Measurements from ENCODE around the gene HOMER2. TPM values are rescaled to one million over a fixed set of nuclear protein-coding genes. Genes with fewer than 3 reads are reported as not detected.

The HOMER2 gene
- total RNA-seq, 1 experiment from 2014 or later, result 22.6 TPM

DNA sequence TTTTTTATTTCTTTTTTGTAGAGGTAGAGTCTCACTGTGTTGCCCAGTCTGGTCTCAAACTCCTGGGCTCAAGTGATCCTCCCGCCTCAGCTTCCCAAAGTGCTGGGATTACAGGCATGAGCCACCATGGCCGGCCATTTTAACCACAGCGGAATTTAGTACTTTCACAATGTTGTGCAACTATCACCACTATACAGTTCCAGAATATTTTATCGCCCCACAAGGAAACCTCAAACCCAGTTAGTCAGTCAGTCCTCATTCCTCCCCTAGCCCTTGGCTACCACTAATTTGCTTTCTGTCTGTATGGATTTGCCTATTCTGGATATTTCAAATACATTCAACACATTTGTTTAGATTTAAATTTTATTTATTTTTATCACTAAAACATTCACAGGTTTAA is 15.5 kb upstream of the HOMER2 start:
- TF ChIP-seq EZH2phosphoT487 (IDR thresholded peaks at IDR 0.05; ENCODE audit: borderline replicate concordance, low read length) (no peak), EZH2 (IDR thresholded peaks at IDR 0.05; ENCODE audit: low read length, unreplicated experiment) (no peak), CTCF (conservative IDR thresholded peaks at IDR 0.05; ENCODE audit: low read depth, low read length) (no peak)
- Histone ChIP-seq H3K9me3 (ENCODE audit: low read length) (no peaks in the 10 kb centered on the region), H3K27me3 (ENCODE audit: low read length) (no peaks in the 10 kb centered on the region), H2AFZ (ENCODE audit: low read length) (no peak overlapping the region), H3K4me3 (ENCODE audit: low read length) (no peak overlapping the region), H3K9me2 (replicated peaks; ENCODE audit: low read length) (no peaks in the 10 kb centered on the region), H3K27ac (ENCODE audit: low read length) (no peak overlapping the region), H3K4me2 (ENCODE audit: low read length) (no peak overlapping the region), H4K20me1 (ENCODE audit: low read length) (no peaks in the 10 kb centered on the region), H3K4me1 (ENCODE audit: insufficient read depth, low read length) (no peaks in the 10 kb centered on the region), H3K79me2 (ENCODE audit: low read length) (no peaks in the 10 kb centered on the region), H3F3A (ENCODE audit: low read length, unreplicated experiment) (no peaks in the 10 kb centered on the region), H3K36me3 (ENCODE audit: low read depth, low read length) (no peaks in the 10 kb centered on the region), H3K9ac (ENCODE audit: low read length) (no peak overlapping the region)
- intact Hi-C loops (cut with micrococcal nuclease), result no loop called here
- ATAC-seq (no peak), DNase-seq (no peak)
- ChIA-PET CTCF (no interaction called here), POLR2A (ENCODE audit: unreplicated experiment) (no interaction called here)
- BruUV-seq (replicated peaks), result no TSS peak

GRCh38 chr15:82966671-82967071 is 14.2 kb upstream of the HOMER2 start:
- Histone ChIP-seq H3K9me3 (ENCODE audit: low read length) (no peaks in the 10 kb centered on the region), H3K4me3 (ENCODE audit: low read length) (no peak overlapping the region), H3F3A (ENCODE audit: low read length, unreplicated experiment) (no peaks in the 10 kb centered on the region), H3K9me2 (replicated peaks; ENCODE audit: low read length) (no peaks in the 10 kb centered on the region), H3K27me3 (ENCODE audit: low read length) (no peaks in the 10 kb centered on the region), H2AFZ (ENCODE audit: low read length) (no peak overlapping the region), H3K79me2 (ENCODE audit: low read length) (no peaks in the 10 kb centered on the region), H3K36me3 (ENCODE audit: low read depth, low read length) (no peaks in the 10 kb centered on the region), H3K4me2 (ENCODE audit: low read length) (no peak overlapping the region), H3K9ac (ENCODE audit: low read length) (no peak overlapping the region), H4K20me1 (ENCODE audit: low read length) (no peaks in the 10 kb centered on the region), H3K4me1 (ENCODE audit: insufficient read depth, low read length) (no peaks in the 10 kb centered on the region), H3K27ac (ENCODE audit: low read length) (no peak overlapping the region)
- ATAC-seq (no peak), DNase-seq (no peak)
- intact Hi-C loops (cut with micrococcal nuclease), result no loop called here
- TF ChIP-seq CTCF (conservative IDR thresholded peaks at IDR 0.05; ENCODE audit: low read depth, low read length) (no peak), EZH2 (IDR thresholded peaks at IDR 0.05; ENCODE audit: low read length, unreplicated experiment) (no peak), EZH2phosphoT487 (IDR thresholded peaks at IDR 0.05; ENCODE audit: borderline replicate concordance, low read length) (no peak)
- BruUV-seq (replicated peaks), result no TSS peak
- CTCF ChIA-PET, result no interaction called here
- POLR2A ChIA-PET (ENCODE audit: unreplicated experiment), result no interaction called here

DNA sequence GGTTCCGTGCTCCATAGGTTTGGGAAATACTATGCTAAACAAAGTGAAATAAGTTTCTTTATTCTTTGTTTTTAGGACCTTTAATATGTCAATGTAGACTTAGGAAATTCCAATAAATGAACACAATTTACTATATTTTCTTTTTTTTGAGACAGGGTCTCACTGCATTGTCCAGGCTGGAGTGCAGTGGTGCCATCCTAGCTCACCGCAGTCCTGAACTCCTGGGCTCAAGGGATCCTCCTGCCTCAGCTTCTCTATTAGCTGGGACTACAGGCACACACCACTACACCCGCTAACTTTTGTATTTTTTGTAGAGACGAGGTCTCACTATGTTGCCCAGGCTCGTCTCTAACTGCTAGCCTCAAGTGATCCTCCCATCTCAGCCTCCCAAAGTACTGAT is 12.4 kb upstream of the HOMER2 start:
- Histone ChIP-seq H3K27ac (ENCODE audit: low read length) (no peak overlapping the region), H3K36me3 (ENCODE audit: low read depth, low read length) (no peaks in the 10 kb centered on the region), H3K9ac (ENCODE audit: low read length) (no peak overlapping the region), H3K9me3 (ENCODE audit: low read length) (no peaks in the 10 kb centered on the region), H2AFZ (ENCODE audit: low read length) (no peak overlapping the region), H3K27me3 (ENCODE audit: low read length) (no peaks in the 10 kb centered on the region), H3K4me1 (ENCODE audit: insufficient read depth, low read length) (no peaks in the 10 kb centered on the region), H3K4me3 (ENCODE audit: low read length) (no peak overlapping the region), H4K20me1 (ENCODE audit: low read length) (no peaks in the 10 kb centered on the region), H3F3A (ENCODE audit: low read length, unreplicated experiment) (no peaks in the 10 kb centered on the region), H3K9me2 (replicated peaks; ENCODE audit: low read length) (no peaks in the 10 kb centered on the region), H3K4me2 (ENCODE audit: low read length) (no peak overlapping the region), H3K79me2 (ENCODE audit: low read length) (no peaks in the 10 kb centered on the region)
- TF ChIP-seq CTCF (conservative IDR thresholded peaks at IDR 0.05; ENCODE audit: low read depth, low read length) (no peak), EZH2phosphoT487 (IDR thresholded peaks at IDR 0.05; ENCODE audit: borderline replicate concordance, low read length) (no peak), EZH2 (IDR thresholded peaks at IDR 0.05; ENCODE audit: low read length, unreplicated experiment) (no peak)
- ATAC-seq (no peak), DNase-seq (no peak)
- ChIA-PET CTCF (no interaction called here), POLR2A (ENCODE audit: unreplicated experiment) (no interaction called here)
- intact Hi-C loops (cut with micrococcal nuclease), result no loop called here
- no TSS peak for BruUV-seq (replicated peaks)

All from PC-3 (cell line).